ENCODE results near the gene STAG1.
"Not testable (repeated sequence)": the region's sequence is repeated elsewhere in the genome, so short reads cannot be mapped to it uniquely, and the experiment has no call there.

STAG1 gene

GRCh38 chr3:136642711-136643110, 109.5 kb downstream of the STAG1 start:
- DNase-seq = no peak

GRCh38 chr3:136639069-136639468, 113.1 kb downstream of the STAG1 start:
- DNase-seq = no peak

- no peak for DNase-seq
Measured at GRCh38 chr3:136637176-136637575, 115.0 kb downstream of the STAG1 start.

GRCh38 chr3:136634821-136635220, 117.4 kb downstream of the STAG1 start:
- DNase-seq = no peak

GRCh38 chr3:136632625-136633081, 119.5 kb downstream of the STAG1 start:
- DNase-seq = no peak

GRCh38 chr3:136631424-136631823, 120.8 kb downstream of the STAG1 start:
- no peak for DNase-seq

GRCh38 chr3:136630915-136631314, 121.3 kb downstream of the STAG1 start:
- no peak for DNase-seq

- no peak for DNase-seq
Measured at GRCh38 chr3:136626493-136626892, 125.7 kb downstream of the STAG1 start.

- no peak for DNase-seq
Measured at GRCh38 chr3:136624894-136625815, 127.0 kb downstream of the STAG1 start.

- no peak for DNase-seq
Measured at GRCh38 chr3:136624371-136624770, 127.8 kb downstream of the STAG1 start.

GRCh38 chr3:136621628-136622027, 130.6 kb downstream of the STAG1 start:
- DNase-seq = no peak

GRCh38 chr3:136620436-136620835, 131.7 kb downstream of the STAG1 start:
- no peak for DNase-seq

GRCh38 chr3:136617969-136618525, 134.1 kb downstream of the STAG1 start:
- not testable (repeated sequence) for DNase-seq

GRCh38 chr3:136617198-136617597, 135.0 kb downstream of the STAG1 start:
- no peak for DNase-seq

- DNase-seq = no peak
Measured at GRCh38 chr3:136612512-136612911, 139.7 kb downstream of the STAG1 start.

- no peak for DNase-seq
Measured at GRCh38 chr3:136606990-136607389, 145.2 kb downstream of the STAG1 start.

GRCh38 chr3:136606216-136606615, 146.0 kb downstream of the STAG1 start:
- not testable (repeated sequence) for DNase-seq

GRCh38 chr3:136604961-136605360, 147.2 kb downstream of the STAG1 start:
- no peak for DNase-seq

GRCh38 chr3:136602818-136603217, 149.4 kb downstream of the STAG1 start:
- DNase-seq = no peak

GRCh38 chr3:136595913-136596697, 156.1 kb downstream of the STAG1 start:
- no peak for DNase-seq

- DNase-seq = no peak
Measured at GRCh38 chr3:136586580-136586979, 165.6 kb downstream of the STAG1 start.

- no peak for DNase-seq
Measured at GRCh38 chr3:136584728-136585127, 167.4 kb downstream of the STAG1 start.

GRCh38 chr3:136583823-136584222, 168.4 kb downstream of the STAG1 start:
- DNase-seq = no peak

- no peak for DNase-seq
Measured at GRCh38 chr3:136577791-136578190, 174.4 kb downstream of the STAG1 start.
